CD4-positive, alpha-beta T cell (primary cell): ENCODE results near the gene WDR45. TPM values are rescaled to one million over a fixed set of nuclear protein-coding genes. Genes with fewer than 3 reads are reported as not detected.

Experiments
- ATAC-seq: fragments of 200-7000 bp; cut with Tn5 transposase; one replicate; pipeline ENCODE4 v1.10.0; 2022; ENCODE audit warnings: mild to moderate bottlenecking; ENCODE audit not compliant: poor library complexity
- CTCF ChIA-PET: fragments of 350-600 bp; sonication (Branson Sonifier 250); formaldehyde crosslinking; loops from one replicate; lab custom pipeline; 2021; ENCODE audit warnings: antibody characterized with exemption, inconsistent platforms; lab: Charles Lee
- POLR2A ChIA-PET: fragments of 350-600 bp; sonication (Branson Sonifier 250); formaldehyde crosslinking; loops from one replicate; lab custom pipeline; 2021; ENCODE audit warnings: antibody characterized with exemption, inconsistent platforms; lab: Charles Lee
- DNase-seq, 14 experiments: peaks; one replicate each; pipeline ENCODE4 v3.0.0-alpha.2; 2013 to 2020; ENCODE audit warnings: mixed read lengths in 2 of 14
- H3K27ac ChIP-seq, 2 donors: one replicate each; pipeline versions ENCODE4 v1.5.1 to v1.7.0; 2013; ENCODE audit warnings: low read length in 2 of 2, low read depth in 1 of 2, mild to moderate bottlenecking in 1 of 2
- H3K27me3 ChIP-seq, 2 experiments: 1 replicate in 1 of 2; 2 replicates in 1 of 2; pipeline versions ENCODE4 v1.6.1 to v1.7.0; 2013; ENCODE audit warnings: low read length in 2 of 2, control low read depth in 1 of 2, mild to moderate bottlenecking in 1 of 2, moderate library complexity in 1 of 2; ENCODE audit not compliant: insufficient read depth in 2 of 2, control insufficient read depth in 1 of 2
- H3K36me3 ChIP-seq: one replicate; pipeline ENCODE4 v1.6.1; 2013; ENCODE audit warnings: low read length, control low read depth; ENCODE audit not compliant: insufficient read depth
- H3K4me1 ChIP-seq: one replicate; pipeline ENCODE4 v1.6.1; 2013; ENCODE audit warnings: low read length, control low read depth; ENCODE audit not compliant: insufficient read depth
- H3K4me3 ChIP-seq: one replicate; pipeline ENCODE4 v1.5.1; 2013; ENCODE audit warnings: mild to moderate bottlenecking, low read length, moderate library complexity
- H3K9me3 ChIP-seq, 2 experiments: 1 replicate in 1 of 2; 2 replicates in 1 of 2; pipeline versions ENCODE4 v1.6.1 to v1.7.0; 2013; ENCODE audit warnings: low read length in 2 of 2, mild to moderate bottlenecking in 2 of 2, control low read depth in 1 of 2, moderate library complexity in 1 of 2; ENCODE audit not compliant: control insufficient read depth in 1 of 2, insufficient read depth in 1 of 2
- H3K27ac Mint-ChIP-seq: one replicate; pipeline ENCODE4 v1.8.0; 2020; ENCODE audit warnings: mixed read lengths
- H3K27me3 Mint-ChIP-seq: one replicate; pipeline ENCODE4 v1.8.0; 2021; ENCODE audit warnings: mixed read lengths
- H3K36me3 Mint-ChIP-seq: one replicate; pipeline ENCODE4 v1.8.0; 2021; ENCODE audit warnings: low read depth, mixed read lengths
- H3K4me1 Mint-ChIP-seq: one replicate; pipeline ENCODE4 v1.8.0; 2021; ENCODE audit warnings: low read depth, mixed read lengths
- H3K4me3 Mint-ChIP-seq: one replicate; pipeline ENCODE4 v1.8.0; 2020; ENCODE audit warnings: mild to moderate bottlenecking, mixed read lengths
- H3K9me3 Mint-ChIP-seq: one replicate; pipeline ENCODE4 v1.8.0; 2020; ENCODE audit warnings: mixed read lengths
- CTCF ChIP-seq: fragments of 200-600 bp; IDR thresholded peaks from one replicate; pipeline ENCODE4 v1.8.0; 2022; ENCODE audit warnings: antibody characterized with exemption, mild to moderate bottlenecking
- intact Hi-C, 2 experiments: fragments of 100-400 bp; cut with DNase I in 1 of 2; cut with micrococcal nuclease in 1 of 2; formaldehyde crosslinking; loops; one replicate each; pipeline versions ENCODE4 v1.15.1 to v1.9.0; 2023 to 2025; cut with DNase I, micrococcal nuclease
- total RNA-seq, 174 experiments: library from RNA in 2 of 174; stranded (reverse) in 2 of 174; gene quantifications; one replicate each; pipeline ENCODE4 v1.2.3 and lab custom pipeline; 2021 to 2026

WDR45 gene
- total RNA-seq, 2 experiments from 2014 or later = 74.8 to 78.7 TPM

- ATAC-seq (no peak), DNase-seq (no peak)
- Mint-ChIP-seq H3K4me1 (no peaks in the 10 kb centered on the region), H3K4me3 (no peak overlapping the region), H3K9me3 (no peaks in the 10 kb centered on the region), H3K36me3 (no peaks in the 10 kb centered on the region), H3K27me3 (no peaks in the 10 kb centered on the region), H3K27ac (no peak overlapping the region)
- ChIA-PET POLR2A (no interaction called here), CTCF (no interaction called here)
- Histone ChIP-seq H3K27ac (no peak overlapping the region), H3K27me3 (no peaks in the 10 kb centered on the region), H3K4me1 (no peaks in the 10 kb centered on the region), H3K4me3 (no peak overlapping the region), H3K36me3 (no peaks in the 10 kb centered on the region), H3K9me3 (no peaks in the 10 kb centered on the region)
- TF ChIP-seq CTCF = no peak
- intact Hi-C loops = no loop called here
These were observed 9.9 kb upstream of the WDR45 start for GRCh38 chrX:49089553-49089952.

GRCh38 chrX:49082271-49082871 is 2.7 kb upstream of the WDR45 start:
- ATAC-seq = no peak
- intact Hi-C loops = no loop called here
- H3K9me3 ChIP-seq = no peaks in the 10 kb centered on the region
- TF ChIP-seq CTCF = no peak
- no peak for DNase-seq
- no peak overlapping the region for H3K4me3 ChIP-seq
- H3K27me3 Mint-ChIP-seq = no peaks in the 10 kb centered on the region
- no peak overlapping the region for H3K27ac ChIP-seq
- H3K36me3 ChIP-seq = no peaks in the 10 kb centered on the region
- no peaks in the 10 kb centered on the region for H3K27me3 ChIP-seq
- no peaks in the 10 kb centered on the region for H3K9me3 Mint-ChIP-seq
- ChIA-PET CTCF (no interaction called here), POLR2A (no interaction called here)
- H3K36me3 Mint-ChIP-seq = peaks cover 25% of the 10 kb centered on the region
- H3K4me1 ChIP-seq = peaks cover 13% of the 10 kb centered on the region
- peak overlapping the region; percentile 27 for H3K27ac Mint-ChIP-seq
- H3K4me3 Mint-ChIP-seq = peak overlapping the region; percentile 77
- peaks cover 12% of the 10 kb centered on the region for H3K4me1 Mint-ChIP-seq

- POLR2A ChIA-PET = no interaction called here
- CTCF ChIA-PET = no interaction called here
These were observed 1.7 kb downstream of the WDR45 start for GRCh38 chrX:49077941-49078340.

More at GRCh38 chrX:49077941-49078340, 1.7 kb downstream of the WDR45 start:
- H3K4me3 Mint-ChIP-seq = no peak overlapping the region
- ATAC-seq (no peak), DNase-seq (no peak)
- H3K36me3 Mint-ChIP-seq = peaks cover 35% of the 10 kb centered on the region
- Histone ChIP-seq H3K36me3 (peaks cover 15% of the 10 kb centered on the region), H3K27ac (no peak overlapping the region), H3K4me1 (peaks cover 28% of the 10 kb centered on the region), H3K4me3 (no peak overlapping the region), H3K27me3 (no peaks in the 10 kb centered on the region), H3K9me3 (no peaks in the 10 kb centered on the region)
- peak overlapping the region; percentile 100 for H3K27ac Mint-ChIP-seq
- no peak for TF ChIP-seq CTCF
- no peaks in the 10 kb centered on the region for H3K9me3 Mint-ChIP-seq
- intact Hi-C loops = loop anchor here in 1 of 2 experiments (5.0 kb wide), 1 partner anchor 36 kb away; the partner anchor contains the start of gene TFE3
- no peaks in the 10 kb centered on the region for H3K27me3 Mint-ChIP-seq
- peaks cover 25% of the 10 kb centered on the region for H3K4me1 Mint-ChIP-seq
